OCI-LY1 (cell line): ENCODE measurements around the gene ALCAM.

Source experiments
- H2AFZ ChIP-seq: fragments of 200-600 bp; sonication (generic), shearing (Covaris generic); 2 replicates; pipeline ENCODE4 v1.6.0; 2014; ENCODE audit warnings: antibody characterized with exemption, mild to moderate bottlenecking, low read length
- H3F3A ChIP-seq: fragments of 200-600 bp; sonication (generic), shearing (Covaris generic); 2 replicates; pipeline ENCODE4 v1.6.0; 2014; ENCODE audit warnings: mild to moderate bottlenecking, antibody characterized with exemption, low read length, moderate library complexity; ENCODE audit not compliant: insufficient read depth
- H3K27ac ChIP-seq: fragments of 200-600 bp; sonication (generic); 2 replicates; pipeline ENCODE4 v1.5.1; 2014; ENCODE audit warnings: low read length, mixed run types, mild to moderate bottlenecking, low read depth; ENCODE audit not compliant: poor library complexity, severe bottlenecking
- H3K27me3 ChIP-seq: fragments of 200-600 bp; sonication (generic); 2 replicates; pipeline ENCODE4 v1.6.0; 2014; ENCODE audit warnings: antibody characterized with exemption, mild to moderate bottlenecking, low read length, moderate library complexity; ENCODE audit not compliant: insufficient read depth
- H3K36me3 ChIP-seq: fragments of 200-600 bp; sonication (generic); 2 replicates; pipeline ENCODE4 v1.6.1; 2014; ENCODE audit warnings: mild to moderate bottlenecking, antibody characterized with exemption, low read length, moderate library complexity, mixed read lengths; ENCODE audit not compliant: insufficient read depth
- H3K4me1 ChIP-seq: fragments of 200-600 bp; sonication (generic); 2 replicates; pipeline ENCODE4 v1.5.1; 2014; ENCODE audit warnings: mild to moderate bottlenecking, low read length, moderate library complexity; ENCODE audit not compliant: insufficient read depth, severe bottlenecking
- H3K4me2 ChIP-seq: fragments of 200-600 bp; sonication (generic), shearing (Covaris generic); 2 replicates; pipeline ENCODE4 v1.6.1; 2014; ENCODE audit warnings: low read length
- H3K4me3 ChIP-seq: fragments of 200-600 bp; sonication (generic); 2 replicates; pipeline ENCODE4 v1.5.1; 2014; ENCODE audit warnings: low read length, low read depth, mild to moderate bottlenecking, mixed read lengths; ENCODE audit not compliant: poor library complexity, severe bottlenecking
- H3K79me2 ChIP-seq: fragments of 200-600 bp; shearing (Covaris generic); 2 replicates; pipeline ENCODE4 v1.6.1; 2016; ENCODE audit warnings: mixed run types, low read length, mixed read lengths; ENCODE audit not compliant: insufficient read depth
- H3K9ac ChIP-seq: fragments of 200-600 bp; sonication (generic), shearing (Covaris generic); 2 replicates; pipeline ENCODE4 v1.6.1; 2014; ENCODE audit warnings: mild to moderate bottlenecking, low read length, mixed read lengths
- H3K9me2 ChIP-seq: fragments of 200-600 bp; sonication (generic), shearing (Covaris generic); 2 replicates; pipeline ENCODE4 v1.6.1; 2014; ENCODE audit warnings: low read depth, mild to moderate bottlenecking, low read length, mixed read lengths
- H3K9me3 ChIP-seq: fragments of 200-600 bp; shearing (Covaris generic); 2 replicates; pipeline ENCODE4 v1.6.1; 2014; ENCODE audit warnings: low read length, mixed read lengths
- H4K20me1 ChIP-seq: fragments of 200-600 bp; sonication (generic), shearing (Covaris generic); 2 replicates; pipeline ENCODE4 v1.6.0; 2016; ENCODE audit warnings: mild to moderate bottlenecking, low read length; ENCODE audit not compliant: insufficient read depth
- CTCF ChIP-seq: fragments of 200-600 bp; sonication (generic), shearing (Covaris generic); IDR thresholded peaks from 2 replicates; pipeline ENCODE4 v1.5.1; 2017; ENCODE audit warnings: mild to moderate bottlenecking, antibody characterized with exemption, low read length, moderate library complexity, mixed read lengths
- EZH2 ChIP-seq: fragments of 200-600 bp; sonication (generic), shearing (Covaris generic); IDR thresholded peaks from 2 replicates; pipeline ENCODE4 v1.8.0; 2017; ENCODE audit warnings: borderline replicate concordance, mixed run types, mild to moderate bottlenecking, antibody characterized with exemption, low read length, moderate library complexity, mixed read lengths

The ALCAM gene

GRCh38 chr3:105493305-105493892 lies 126.7 kb downstream of the ALCAM start:
- Histone ChIP-seq H3K4me2 (no peak overlapping the region), H3K4me1 (no peaks in the 10 kb centered on the region), H3K27me3 (no peaks in the 10 kb centered on the region), H3K79me2 (no peaks in the 10 kb centered on the region), H3K27ac (no peak overlapping the region), H2AFZ (no peak overlapping the region), H3K9ac (no peak overlapping the region), H3K36me3 (peaks cover 12% of the 10 kb centered on the region), H4K20me1 (no peaks in the 10 kb centered on the region), H3K9me2 (no peaks in the 10 kb centered on the region), H3F3A (no peaks in the 10 kb centered on the region), H3K4me3 (no peak overlapping the region), H3K9me3 (peaks cover 12% of the 10 kb centered on the region; the same call in 1 of the 2 replicates)
- TF ChIP-seq CTCF = no peak
- no peak for TF ChIP-seq EZH2

- H3K4me1 ChIP-seq = no peaks in the 10 kb centered on the region
- no peaks in the 10 kb centered on the region for H3K79me2 ChIP-seq
- peaks cover 9% of the 10 kb centered on the region; the same call in 1 of the 2 replicates for H3K9me3 ChIP-seq
- H3K9ac ChIP-seq = no peak overlapping the region
- no peak overlapping the region for H2AFZ ChIP-seq
- no peak overlapping the region for H3K27ac ChIP-seq
- H3F3A ChIP-seq = no peaks in the 10 kb centered on the region
- H3K4me3 ChIP-seq = no peak overlapping the region
- H4K20me1 ChIP-seq = no peaks in the 10 kb centered on the region
- peaks cover 12% of the 10 kb centered on the region for H3K36me3 ChIP-seq
- no peaks in the 10 kb centered on the region for H3K9me2 ChIP-seq
- no peaks in the 10 kb centered on the region for H3K27me3 ChIP-seq
- no peak overlapping the region for H3K4me2 ChIP-seq
- no peak for TF ChIP-seq EZH2
- no peak for TF ChIP-seq CTCF
Measured at GRCh38 chr3:105495021-105495420, 128.3 kb downstream of the ALCAM start.

- no peak for TF ChIP-seq CTCF
- TF ChIP-seq EZH2 = no peak
- no peaks in the 10 kb centered on the region for H3F3A ChIP-seq
- H3K79me2 ChIP-seq = no peaks in the 10 kb centered on the region
Measured at GRCh38 chr3:105496343-105496742, 129.6 kb downstream of the ALCAM start.

More at GRCh38 chr3:105496343-105496742, 129.6 kb downstream of the ALCAM start:
- H3K36me3 ChIP-seq = peaks cover 4% of the 10 kb centered on the region; the same call in 1 of the 2 replicates
- H3K9me2 ChIP-seq = no peaks in the 10 kb centered on the region
- no peak overlapping the region for H3K4me2 ChIP-seq
- H2AFZ ChIP-seq = no peak overlapping the region
- H3K9ac ChIP-seq = no peak overlapping the region
- H4K20me1 ChIP-seq = no peaks in the 10 kb centered on the region
- no peaks in the 10 kb centered on the region for H3K4me1 ChIP-seq
- no peaks in the 10 kb centered on the region for H3K27me3 ChIP-seq
- no peaks in the 10 kb centered on the region for H3K9me3 ChIP-seq
- H3K4me3 ChIP-seq = no peak overlapping the region
- H3K27ac ChIP-seq = no peak overlapping the region
